ENCODE data around the gene BCAS3.

BCAS3 gene

DNA sequence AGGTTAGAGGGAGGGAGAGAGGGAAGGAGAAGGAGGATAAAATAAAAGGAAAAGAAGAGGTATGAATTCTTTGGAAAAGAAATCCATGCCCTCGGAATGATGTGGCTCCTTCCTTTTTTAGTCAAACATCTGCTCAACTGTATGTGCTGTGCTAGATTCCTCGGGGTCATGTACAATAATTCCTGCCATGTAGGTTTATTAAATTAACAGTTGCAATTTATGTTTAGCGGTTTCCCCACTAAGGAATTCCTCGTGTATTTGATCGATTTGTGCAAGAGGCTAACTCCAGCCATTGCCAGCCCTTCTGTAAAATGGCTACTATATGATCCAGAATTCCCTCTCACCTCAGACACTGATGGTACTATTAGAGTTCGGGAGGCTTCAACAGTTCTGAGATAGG is 639.0 kb downstream of the BCAS3 start:
- Histone ChIP-seq H3K9me3 (ENCODE audit: severe bottlenecking) (no peaks in the 10 kb centered on the region), H3K27me3 (ENCODE audit: insufficient read depth, poor library complexity, severe bottlenecking) (no peaks in the 10 kb centered on the region), H3K4me3 (ENCODE audit: severe bottlenecking) (no peak overlapping the region), H3K4me1 (ENCODE audit: insufficient read depth, poor library complexity, severe bottlenecking) (peaks cover 5% of the 10 kb centered on the region), H3K27ac (ENCODE audit: poor library complexity, severe bottlenecking) (no peak overlapping the region), H3K36me3 (ENCODE audit: low read depth) (no peaks in the 10 kb centered on the region)
- no peak for TF ChIP-seq CTCF (IDR thresholded peaks at IDR 0.05; ENCODE audit: poor library complexity, severe bottlenecking)
- DNase-seq (ENCODE audit: low spot score) (no peak), ATAC-seq (ENCODE audit: low read depth) (no peak)

- DNase-seq (ENCODE audit: low spot score) (no peak), ATAC-seq (ENCODE audit: low read depth) (no peak)
- peaks cover 5% of the 10 kb centered on the region for H3K4me1 ChIP-seq (ENCODE audit: insufficient read depth, poor library complexity, severe bottlenecking)
- H3K4me3 ChIP-seq (ENCODE audit: severe bottlenecking), result no peak overlapping the region
- H3K36me3 ChIP-seq (ENCODE audit: low read depth), result no peaks in the 10 kb centered on the region
- H3K27me3 ChIP-seq (ENCODE audit: insufficient read depth, poor library complexity, severe bottlenecking), result no peaks in the 10 kb centered on the region
- TF ChIP-seq CTCF (IDR thresholded peaks at IDR 0.05; ENCODE audit: poor library complexity, severe bottlenecking), result no peak
- H3K9me3 ChIP-seq (ENCODE audit: severe bottlenecking), result no peaks in the 10 kb centered on the region
- no peak overlapping the region for H3K27ac ChIP-seq (ENCODE audit: poor library complexity, severe bottlenecking)
Observed at GRCh38 chr17:61317779-61318178, 640.1 kb downstream of the BCAS3 start.

GRCh38 chr17:61318684-61319098 is 641.0 kb downstream of the BCAS3 start:
- ATAC-seq (ENCODE audit: low read depth), result no peak
- no peak for DNase-seq (ENCODE audit: low spot score)
- Histone ChIP-seq H3K36me3 (ENCODE audit: low read depth) (no peaks in the 10 kb centered on the region), H3K9me3 (ENCODE audit: severe bottlenecking) (no peaks in the 10 kb centered on the region), H3K27me3 (ENCODE audit: insufficient read depth, poor library complexity, severe bottlenecking) (no peaks in the 10 kb centered on the region), H3K4me3 (ENCODE audit: severe bottlenecking) (no peak overlapping the region), H3K4me1 (ENCODE audit: insufficient read depth, poor library complexity, severe bottlenecking) (peaks cover 5% of the 10 kb centered on the region), H3K27ac (ENCODE audit: poor library complexity, severe bottlenecking) (no peak overlapping the region)
- no peak for TF ChIP-seq CTCF (IDR thresholded peaks at IDR 0.05; ENCODE audit: poor library complexity, severe bottlenecking)

DNA sequence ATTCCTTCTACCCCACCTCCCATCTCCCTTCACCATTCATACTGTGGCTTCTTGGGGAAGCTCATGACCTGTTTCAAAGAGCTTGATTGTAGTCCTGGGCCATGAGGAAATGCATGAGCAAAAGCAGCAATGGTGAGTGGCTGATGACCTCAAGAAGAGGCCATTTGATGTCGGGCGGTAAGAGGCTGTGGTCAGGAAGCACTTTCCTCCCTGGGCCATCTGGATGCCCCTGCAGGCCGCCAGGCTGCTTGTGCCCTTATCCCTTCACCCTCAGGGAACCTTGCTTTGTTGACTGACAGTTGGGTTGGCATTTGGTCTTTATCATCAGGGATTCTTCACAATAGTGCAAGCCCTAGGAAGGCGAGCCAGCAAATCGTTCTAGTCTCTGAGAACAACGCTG is 643.7 kb downstream of the BCAS3 start:
- Histone ChIP-seq H3K9me3 (ENCODE audit: severe bottlenecking) (no peaks in the 10 kb centered on the region), H3K27me3 (ENCODE audit: insufficient read depth, poor library complexity, severe bottlenecking) (no peaks in the 10 kb centered on the region), H3K36me3 (ENCODE audit: low read depth) (no peaks in the 10 kb centered on the region), H3K4me3 (ENCODE audit: severe bottlenecking) (no peak overlapping the region), H3K27ac (ENCODE audit: poor library complexity, severe bottlenecking) (no peak overlapping the region), H3K4me1 (ENCODE audit: insufficient read depth, poor library complexity, severe bottlenecking) (no peaks in the 10 kb centered on the region)
- TF ChIP-seq CTCF (IDR thresholded peaks at IDR 0.05; ENCODE audit: poor library complexity, severe bottlenecking), result no peak
- ATAC-seq (ENCODE audit: low read depth) (no peak), DNase-seq (ENCODE audit: low spot score) (no peak)

- Histone ChIP-seq H3K4me1 (ENCODE audit: insufficient read depth, poor library complexity, severe bottlenecking) (no peaks in the 10 kb centered on the region), H3K36me3 (ENCODE audit: low read depth) (no peaks in the 10 kb centered on the region), H3K27me3 (ENCODE audit: insufficient read depth, poor library complexity, severe bottlenecking) (no peaks in the 10 kb centered on the region), H3K27ac (ENCODE audit: poor library complexity, severe bottlenecking) (no peak overlapping the region), H3K9me3 (ENCODE audit: severe bottlenecking) (no peaks in the 10 kb centered on the region), H3K4me3 (ENCODE audit: severe bottlenecking) (no peak overlapping the region)
- DNase-seq (ENCODE audit: low spot score) (no peak), ATAC-seq (ENCODE audit: low read depth) (no peak)
- no peak for TF ChIP-seq CTCF (IDR thresholded peaks at IDR 0.05; ENCODE audit: poor library complexity, severe bottlenecking)
Observed at GRCh38 chr17:61322325-61323002, 644.8 kb downstream of the BCAS3 start.

Measured in RWPE2 (cell line).